GF-D8 (cell line): ENCODE measurements around the gene ADAD2.

ENCODE experiments used
- DNase-seq: peaks from one replicate; lab custom pipeline; 2025; lab: John Stamatoyannopoulos, UW

The ADAD2 gene

DNA sequence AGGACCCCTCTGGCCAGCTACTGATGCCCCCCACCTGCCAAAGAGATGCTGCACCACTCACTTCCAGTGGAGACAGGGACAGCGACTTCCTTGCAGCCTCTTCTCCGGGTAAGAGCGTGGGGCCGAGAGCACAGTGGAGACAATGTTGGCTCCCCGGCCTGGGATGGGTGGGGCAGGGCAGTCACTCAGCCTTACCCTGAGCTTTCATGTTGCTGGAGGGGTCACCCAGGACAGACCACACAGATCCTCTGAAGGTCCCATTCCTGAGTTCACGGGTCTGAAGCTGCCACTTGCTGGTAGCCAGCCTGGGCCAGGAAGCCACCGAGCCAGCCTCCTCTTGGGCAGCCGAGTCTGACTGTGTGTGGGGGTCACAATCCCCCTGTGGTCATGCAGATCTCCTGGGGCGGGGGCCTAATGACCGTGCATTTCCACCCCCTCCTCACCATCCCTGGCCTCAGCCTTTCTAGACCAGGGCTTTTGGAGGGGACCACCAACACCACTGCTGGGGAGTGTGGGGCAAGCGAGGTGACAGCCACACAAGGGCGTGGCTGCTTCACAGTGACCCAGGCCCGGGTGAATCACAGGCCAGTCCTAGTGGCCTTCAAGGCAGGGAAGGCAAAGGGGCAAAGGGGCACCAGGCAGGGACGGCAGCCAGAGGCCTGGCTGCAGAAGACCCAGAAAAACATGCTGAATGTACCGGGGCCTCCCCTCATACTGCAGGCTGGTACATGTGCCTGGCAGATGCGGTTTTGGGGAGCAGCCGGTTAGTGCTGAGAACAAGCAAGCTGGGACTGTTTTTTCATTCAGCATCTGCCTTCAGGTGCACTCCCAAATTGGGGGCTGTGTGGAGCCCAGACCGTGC, 14.5 kb upstream of the ADAD2 start:
- no peak for DNase-seq

DNA sequence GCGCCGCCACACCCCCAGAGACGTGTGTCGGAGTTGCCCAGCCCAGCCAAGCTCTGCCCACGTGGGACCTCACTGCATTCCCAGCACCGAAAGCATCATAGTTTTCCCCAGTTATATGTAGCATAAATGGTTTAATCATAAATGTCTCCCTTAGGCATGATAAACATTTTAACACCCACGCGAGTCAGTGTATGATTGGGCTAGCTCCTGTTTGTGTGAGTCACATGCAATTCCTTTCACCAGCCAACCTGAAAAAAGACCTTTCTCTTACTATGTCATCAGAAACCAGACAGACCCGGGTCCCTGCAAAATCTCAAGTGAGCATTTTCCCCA, 13.2 kb upstream of the ADAD2 start:
- no peak for DNase-seq

DNA sequence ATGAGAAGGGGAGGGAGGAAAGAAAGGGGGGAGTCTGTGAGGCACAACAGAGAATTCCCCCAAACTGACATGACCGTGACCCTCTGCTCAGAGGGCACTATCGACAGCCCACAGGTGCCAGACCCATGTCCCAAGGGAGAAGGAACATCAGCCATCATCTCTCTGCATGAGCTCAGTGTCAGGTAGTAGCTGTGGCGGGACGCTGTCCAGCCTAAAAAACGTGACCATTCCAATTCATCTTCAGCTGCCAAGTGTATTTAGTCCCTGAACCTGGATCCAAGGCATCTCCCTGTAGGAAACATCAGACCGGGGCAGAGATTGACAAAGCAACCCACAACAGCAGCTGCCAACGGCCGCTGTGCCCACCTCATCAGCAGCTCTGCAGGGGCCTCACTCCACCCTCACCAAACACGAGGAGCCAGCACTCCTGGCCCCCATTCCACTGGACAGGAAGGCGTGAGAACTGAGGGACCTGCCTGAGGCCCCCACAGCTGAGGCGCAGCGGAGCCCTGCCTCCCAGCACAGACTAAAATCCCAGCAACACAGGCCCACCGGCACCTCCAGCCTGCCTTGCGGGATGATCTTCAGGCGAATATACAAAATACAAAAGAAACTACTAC, 12.7 kb upstream of the ADAD2 start:
- DNase-seq = no peak

DNA sequence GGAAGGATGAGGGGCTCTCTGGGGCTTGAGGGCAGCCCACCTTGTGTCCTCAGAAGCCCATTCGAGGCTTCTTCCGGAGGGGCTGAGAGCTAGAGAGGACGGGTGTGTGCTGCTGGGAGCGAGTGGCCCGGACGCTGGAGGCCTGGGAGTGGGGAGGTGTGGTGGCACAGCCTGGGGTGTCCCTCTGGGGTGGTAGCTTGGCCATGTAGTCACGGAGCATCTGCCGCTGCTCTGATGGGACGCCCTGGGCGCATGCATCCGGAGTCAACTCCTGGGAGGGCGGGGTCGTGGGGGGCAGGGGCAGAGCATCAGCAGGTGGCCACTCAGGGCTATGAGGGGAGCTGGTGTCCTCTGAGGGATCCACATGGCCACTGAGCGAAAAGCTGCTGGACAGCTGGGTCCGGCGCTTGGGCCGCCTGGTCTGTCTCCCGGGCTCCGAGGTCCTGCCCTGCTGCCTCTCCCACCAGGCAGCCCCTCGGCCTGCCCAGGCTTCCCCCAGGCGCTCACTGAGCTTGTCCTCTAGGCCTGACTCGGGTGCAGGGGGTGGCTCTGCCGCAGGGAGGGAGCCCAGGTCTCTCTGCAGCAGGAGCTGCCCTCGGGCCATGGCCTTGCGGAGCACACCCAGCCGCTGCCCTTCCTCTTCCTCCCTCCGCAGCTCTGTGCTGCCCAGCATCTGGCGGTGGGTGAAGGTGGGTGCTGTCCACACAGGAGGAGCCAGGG, 11.9 kb upstream of the ADAD2 start:
- no peak for DNase-seq

DNA sequence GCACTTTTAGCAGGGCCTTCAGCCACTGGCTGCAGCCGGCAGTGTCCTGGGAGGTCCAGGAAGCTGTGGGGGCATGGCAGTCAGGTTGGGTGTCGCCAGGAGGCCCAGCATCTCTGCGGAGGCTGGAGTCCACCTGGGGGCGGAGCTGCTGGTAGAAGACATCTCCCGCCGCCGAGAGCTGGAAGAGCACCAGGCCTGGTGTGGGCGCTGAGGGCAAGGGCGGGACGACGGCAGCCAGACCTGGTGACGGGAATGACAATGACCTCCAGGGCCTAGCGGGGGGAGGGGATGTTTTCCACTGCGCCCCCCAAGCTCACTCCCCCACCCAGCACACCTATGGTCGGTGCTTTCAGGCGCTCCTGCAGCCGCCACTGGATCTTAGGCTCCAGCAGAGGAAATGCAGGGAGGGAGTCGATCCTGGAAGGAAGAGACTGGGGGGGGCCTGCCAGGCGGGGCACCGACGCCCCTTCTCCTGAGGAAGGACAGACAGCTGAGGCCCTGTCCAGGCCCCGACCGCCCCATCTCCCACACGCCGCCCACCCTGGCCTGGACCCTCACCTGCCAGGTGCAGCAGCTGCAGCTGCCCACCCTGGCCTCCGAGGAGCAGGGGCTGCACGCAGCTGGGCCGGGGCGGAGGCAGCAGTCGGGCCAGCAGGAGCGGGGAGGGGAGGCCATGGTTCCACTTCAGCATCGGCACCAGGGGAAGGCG, 11.2 kb upstream of the ADAD2 start:
- no peak for DNase-seq

DNA sequence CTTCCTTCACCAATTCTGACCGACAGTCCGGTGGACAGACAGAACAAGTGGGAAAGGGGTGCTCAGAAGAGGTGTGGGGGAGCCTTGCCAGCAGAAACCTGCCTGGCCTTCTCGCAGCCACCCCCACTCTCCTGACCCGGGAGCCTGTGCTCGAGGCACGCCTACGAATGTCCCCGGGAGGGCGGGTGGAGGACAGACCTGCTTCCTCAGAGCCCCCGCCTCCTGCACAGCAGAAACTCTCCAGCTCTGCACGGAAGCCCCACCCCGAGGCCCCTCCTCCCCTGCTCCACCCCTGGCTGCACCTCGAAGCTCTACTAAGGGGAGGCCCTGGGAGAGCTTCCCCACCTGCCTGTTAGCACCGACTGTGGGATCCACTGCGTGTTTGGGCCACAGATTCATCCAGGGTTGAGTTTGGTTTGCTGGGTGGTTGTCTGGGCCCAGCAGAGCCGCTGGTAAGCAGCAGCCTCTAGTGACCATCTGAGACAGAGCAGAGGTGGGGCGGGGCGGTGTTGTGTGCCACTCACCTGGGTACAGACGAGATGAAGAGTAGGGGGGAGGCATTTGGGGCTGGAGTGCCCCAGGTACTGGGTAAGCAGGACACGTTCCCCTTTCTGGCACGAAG, 10.3 kb upstream of the ADAD2 start:
- DNase-seq = no peak

DNA sequence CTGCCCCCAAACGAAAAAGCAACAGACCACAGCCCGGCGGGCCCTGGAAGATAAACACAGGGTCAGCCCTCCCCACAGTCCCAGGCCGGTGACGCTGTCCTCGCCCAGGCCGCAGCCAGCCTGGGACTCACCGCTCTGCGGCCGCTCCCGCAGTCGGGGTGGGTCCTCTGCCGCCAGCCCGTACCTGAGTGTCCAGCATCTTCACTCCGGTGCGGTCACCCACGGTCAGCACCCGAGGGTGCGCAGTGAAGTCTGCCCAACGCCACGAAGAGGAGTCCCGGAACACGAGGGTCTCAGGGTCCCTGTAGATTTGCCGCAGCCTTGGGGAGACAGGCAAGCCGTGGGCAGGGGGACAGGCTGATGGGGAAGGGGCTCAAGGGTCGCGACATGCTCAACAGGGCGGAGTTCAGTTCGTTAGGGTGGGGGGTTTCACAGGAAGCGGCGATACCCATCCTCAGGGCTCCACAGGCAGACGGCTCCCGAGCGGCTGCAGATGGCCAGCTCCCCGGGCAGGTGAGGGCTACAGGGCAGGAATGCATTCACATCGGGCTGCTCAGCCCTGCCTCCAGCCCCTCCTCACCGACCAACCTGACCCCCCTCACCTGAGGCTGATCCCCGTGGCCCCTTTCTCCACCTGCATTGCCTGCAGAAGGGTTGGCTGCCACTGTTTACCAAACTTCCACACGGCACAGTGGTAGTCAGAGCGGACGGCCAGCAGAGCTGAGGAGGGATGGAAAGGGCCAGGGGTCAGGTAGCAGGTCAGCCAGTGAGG, 9.6 kb upstream of the ADAD2 start:
- no peak for DNase-seq

DNA sequence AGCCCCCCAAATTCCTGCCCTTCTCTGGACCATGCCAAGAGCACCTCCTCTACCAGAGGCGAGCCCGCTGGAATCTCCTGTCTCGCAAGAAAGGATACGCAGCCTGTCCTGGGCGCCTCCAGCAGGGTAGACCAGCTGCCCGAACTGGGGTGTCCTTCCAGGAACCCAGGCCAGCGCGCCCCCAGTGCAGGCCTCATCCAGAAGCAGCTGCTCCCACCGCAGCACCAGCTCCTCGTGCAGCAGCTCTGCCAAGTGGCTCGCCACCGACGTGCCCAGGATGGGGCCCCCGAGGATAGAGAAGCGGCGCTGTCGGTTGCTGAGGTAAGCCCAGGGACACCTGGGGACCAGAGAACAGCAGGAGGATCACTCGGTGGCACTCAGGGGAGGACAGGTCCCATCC, 8.9 kb upstream of the ADAD2 start:
- DNase-seq = no peak

DNA sequence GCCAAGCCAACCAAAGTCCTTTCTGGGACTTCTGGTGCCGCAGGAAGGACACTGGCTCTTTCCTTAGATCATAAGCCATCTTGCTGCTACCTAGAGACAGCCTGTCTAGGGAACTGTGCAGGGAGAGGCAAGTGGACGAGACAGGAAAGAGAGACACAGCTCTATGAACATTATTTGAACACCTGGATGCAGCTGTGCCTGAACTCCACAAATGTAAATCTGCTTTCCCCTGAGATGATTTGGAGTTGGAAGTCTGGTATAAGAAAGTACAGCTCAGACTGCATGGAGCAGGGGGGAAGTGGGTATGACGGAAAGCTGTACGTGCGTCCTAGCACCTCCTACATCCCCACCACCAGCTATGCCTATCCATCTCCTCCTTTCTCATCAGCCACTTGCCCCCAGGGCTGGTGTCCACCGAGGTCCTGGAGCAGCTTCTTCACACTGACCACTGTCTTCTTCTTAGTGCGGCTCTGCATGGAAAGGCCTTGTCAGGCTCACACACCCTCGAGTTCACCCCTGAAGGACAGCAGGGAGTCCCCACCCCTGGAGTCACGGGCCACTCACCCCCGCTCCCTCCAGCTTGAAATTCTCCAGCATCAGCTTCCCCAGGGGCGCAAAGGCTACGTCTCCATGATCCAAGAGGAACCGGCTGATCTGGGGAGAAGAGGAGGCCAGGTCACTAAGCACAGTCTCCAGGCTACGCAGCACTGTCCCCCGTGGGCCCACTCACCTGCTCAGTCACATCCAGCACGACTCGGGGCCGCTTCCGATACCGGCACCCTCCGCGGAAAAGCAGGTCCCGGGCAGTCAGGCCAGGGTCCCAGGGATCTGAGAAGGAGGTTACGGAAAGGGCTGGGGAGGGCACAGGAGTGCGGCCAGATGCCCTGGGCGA, 8.0 kb upstream of the ADAD2 start:
- no peak for DNase-seq

DNA sequence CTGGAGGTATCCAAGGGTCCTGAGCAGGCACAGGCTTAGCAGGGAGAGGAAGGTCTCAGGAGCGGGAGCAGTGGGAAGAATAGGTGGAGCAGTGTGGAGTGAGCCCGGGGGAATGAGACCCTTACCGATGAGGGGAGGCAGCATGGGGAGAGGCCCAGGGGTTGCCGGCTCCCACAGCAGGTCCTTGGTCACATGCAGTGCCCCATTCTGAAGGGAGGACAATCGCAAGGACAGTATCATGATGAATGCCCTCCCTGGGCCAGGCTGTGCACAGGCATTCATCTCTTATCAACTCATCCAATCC, 7.4 kb upstream of the ADAD2 start:
- DNase-seq = no peak

DNA sequence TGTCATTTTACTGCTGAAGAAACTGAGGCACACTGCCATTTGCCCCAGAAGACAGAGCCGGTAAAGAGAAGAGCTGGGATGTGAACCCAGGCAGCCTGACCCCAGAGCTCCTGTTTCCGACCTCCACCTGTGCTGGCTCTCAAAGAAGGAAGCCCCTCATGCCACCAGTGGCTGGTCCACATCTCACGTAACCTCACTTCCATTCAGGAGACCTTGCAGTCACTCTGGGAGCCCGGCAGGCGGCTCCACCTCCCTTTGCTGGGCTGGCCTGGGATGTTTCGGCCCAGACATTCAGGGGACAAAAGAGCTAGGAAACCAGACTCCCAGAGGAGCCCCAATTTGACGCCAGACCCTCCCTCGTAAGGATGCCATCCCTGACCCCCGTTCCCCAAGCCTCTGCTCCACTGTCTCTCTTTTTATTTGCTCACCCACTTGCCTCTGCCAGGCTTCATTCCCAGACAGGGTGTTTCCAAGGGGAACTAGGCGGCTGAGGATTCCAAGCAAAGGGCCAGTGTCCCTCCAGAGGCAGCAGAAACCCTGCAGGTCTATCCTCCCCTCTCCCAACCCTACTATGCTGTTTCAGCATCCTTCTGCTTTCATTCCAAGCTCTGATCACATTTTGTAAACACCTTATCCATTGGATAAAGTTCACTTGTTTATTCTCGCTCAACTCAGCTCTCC, 6.9 kb upstream of the ADAD2 start:
- no peak for DNase-seq

DNA sequence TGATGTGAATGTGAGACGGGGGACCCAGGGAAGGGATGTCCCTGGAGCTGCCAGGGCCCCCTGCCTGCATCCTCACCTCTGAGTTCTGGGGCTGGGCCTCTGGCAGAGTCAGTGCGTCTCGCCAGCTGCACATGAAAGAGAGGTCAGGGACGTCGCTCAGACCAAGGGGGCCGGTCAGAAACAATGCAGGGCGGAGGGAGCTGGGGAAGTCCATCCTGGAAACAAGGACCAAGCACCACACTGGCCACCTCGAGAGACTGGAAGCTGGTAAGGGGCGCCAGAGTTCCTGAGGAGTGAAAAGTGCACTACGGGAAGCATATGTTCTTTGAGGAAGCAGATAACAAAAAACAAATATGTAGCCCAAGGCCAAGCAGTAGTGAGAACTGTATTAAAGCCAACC, 6.2 kb upstream of the ADAD2 start:
- no peak for DNase-seq

DNA sequence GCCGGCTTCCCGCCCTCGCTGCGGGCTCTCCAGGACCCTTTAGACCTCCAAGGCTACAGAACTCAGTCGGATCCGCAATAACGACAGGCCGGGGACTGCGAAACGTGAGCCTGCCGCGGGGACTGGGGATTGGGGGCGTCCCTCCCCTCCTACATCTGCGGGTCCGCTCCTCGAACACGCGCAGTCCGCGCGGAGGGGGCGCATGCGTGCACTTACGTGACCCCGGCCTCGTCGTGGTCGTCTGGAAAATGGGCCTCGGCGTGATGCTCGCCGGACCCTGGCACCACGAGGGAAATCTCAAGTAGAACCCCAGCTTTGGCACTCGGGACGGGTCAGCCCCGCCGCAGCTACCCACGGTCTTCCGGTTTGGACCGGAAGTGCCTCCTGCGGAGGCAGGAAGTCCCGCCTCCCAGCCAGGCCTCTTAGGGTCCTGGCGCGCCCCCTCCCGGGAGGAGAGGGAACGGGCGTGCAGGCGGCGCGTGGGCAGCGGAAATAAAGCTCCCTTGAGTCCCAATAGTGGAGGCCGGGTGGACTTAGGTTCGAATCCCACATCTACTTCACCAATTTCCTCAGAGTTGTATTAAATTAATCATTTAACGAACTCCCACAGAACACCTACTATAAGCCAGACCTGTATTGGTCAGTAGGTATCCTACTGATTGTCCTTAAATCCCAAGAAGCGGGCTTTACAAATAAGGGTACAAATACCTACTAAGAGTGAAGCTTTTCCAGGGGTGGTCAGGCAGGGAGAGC, 4.1 kb upstream of the ADAD2 start, which contains the start of gene TAF1C:
Gene TAF1C, minus strand, starts transcription at position 373 of the 753 bp plus-strand sequence. CDS start 2,069 bp downstream, outside the sequence.
- DNase-seq = peak; percentile 72

DNA sequence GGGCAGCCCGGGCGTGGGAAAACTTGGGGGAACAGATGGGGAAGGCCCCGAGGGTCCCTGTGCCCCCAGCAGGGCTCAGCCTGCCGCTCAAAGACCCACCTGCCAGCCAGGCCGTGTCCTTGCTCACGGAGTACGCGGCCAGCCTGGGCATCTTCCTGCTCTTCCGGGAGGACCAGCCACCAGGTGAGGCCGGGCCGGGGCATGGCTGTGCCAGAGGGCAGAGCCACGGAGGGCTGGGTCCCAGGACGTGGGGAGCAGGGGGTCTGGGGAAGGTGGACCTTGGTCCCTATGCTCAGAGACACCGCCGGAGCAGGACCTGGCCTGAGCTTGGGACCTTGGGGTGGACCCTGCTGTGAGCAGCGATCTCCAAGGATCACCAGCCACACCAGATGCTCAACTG, 509 bp downstream of the ADAD2 start:
- DNase-seq = no peak

DNA sequence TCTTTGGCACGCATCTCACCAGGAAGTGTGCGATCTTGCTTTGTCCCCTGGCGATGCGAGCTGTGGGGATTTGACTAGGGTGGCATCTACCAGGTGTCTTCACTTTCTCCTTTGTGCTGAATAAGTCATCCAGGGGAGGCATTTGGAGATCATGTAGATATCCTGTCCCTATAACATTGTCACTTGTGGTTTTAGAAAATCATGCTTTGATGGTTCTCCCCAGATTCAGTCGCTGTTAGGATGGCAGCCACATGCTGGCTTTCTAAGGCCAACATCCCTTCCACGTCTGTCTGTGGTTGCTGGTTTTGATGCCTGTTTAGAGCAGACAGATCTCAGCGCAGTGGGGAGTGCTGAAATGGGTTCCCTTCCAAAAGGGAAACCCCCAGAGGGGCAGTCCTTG, 2.5 kb downstream of the ADAD2 start:
- no peak for DNase-seq

DNA sequence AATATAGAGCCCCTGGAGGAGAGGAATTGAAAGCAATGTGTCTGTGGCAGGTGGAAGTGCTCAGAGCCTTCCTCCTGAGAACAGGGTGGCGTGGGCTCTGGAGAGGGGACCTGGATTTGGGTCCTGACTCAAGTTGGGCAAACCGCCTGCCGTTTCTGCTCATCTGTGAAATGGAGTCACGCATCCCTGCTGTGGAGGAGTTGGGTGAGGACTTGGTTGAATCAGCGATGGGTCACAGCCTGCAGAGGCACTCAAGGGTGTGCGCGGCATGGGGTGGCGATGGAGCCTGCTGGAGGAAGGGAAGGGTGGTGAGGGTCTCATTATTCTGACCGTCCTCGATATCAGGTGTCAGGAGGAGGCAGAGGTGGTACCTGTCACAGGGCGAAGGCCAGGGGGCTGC, 3.1 kb downstream of the ADAD2 start:
- DNase-seq = no peak

DNA sequence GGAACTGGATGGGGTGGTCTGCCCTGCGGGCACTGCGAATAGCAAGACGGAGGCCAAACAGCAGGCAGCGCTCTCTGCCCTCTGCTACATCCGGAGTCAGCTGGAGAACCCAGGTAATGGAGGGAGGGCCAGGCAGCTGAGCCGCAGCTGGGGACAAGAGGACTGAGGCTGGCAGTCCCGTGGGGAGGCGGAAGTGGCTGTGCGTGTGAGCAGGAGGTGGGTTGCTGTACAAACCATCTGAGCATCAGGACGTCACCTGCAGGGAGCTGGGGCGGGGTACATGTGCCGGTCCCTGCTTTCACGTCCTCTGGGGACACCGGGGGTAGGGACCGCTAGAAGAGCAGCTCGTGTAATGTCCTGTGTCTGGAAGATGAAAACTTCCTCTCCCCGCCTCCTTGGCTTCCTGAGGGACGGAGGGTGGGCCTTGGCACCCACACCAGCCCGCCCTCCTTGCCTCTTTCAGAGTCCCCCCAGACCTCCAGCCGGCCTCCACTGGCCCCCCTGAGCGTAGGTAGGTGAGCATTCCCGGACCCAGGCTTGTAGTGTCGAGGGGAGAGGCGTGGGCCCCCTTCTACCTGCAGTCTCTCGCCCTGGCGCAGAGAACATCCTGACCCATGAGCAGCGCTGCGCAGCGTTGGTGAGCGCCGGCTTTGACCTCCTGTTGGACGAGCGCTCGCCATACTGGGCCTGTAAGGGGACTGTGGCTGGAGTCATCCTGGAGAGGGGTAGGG, 3.7 kb downstream of the ADAD2 start:
- DNase-seq = no peak
